ENCODE results near the gene PPT2. TPM values are rescaled to one million over a fixed set of nuclear protein-coding genes. Genes with fewer than 3 reads are reported as not detected.

Gene PPT2, protein sequence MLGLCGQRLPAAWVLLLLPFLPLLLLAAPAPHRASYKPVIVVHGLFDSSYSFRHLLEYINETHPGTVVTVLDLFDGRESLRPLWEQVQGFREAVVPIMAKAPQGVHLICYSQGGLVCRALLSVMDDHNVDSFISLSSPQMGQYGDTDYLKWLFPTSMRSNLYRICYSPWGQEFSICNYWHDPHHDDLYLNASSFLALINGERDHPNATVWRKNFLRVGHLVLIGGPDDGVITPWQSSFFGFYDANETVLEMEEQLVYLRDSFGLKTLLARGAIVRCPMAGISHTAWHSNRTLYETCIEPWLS
- total RNA-seq, result 1 to 10 TPM; 8.7 to 8.9 TPM
- polyA plus RNA-seq (2013, experiment 1 of 2), result 7.8 TPM
- polyA plus RNA-seq (2013, experiment 2 of 2), result 8.8 TPM
- 1.1 to 10.3 (median 4.0) reads per million in 172 experiments for total RNA-seq

DNA sequence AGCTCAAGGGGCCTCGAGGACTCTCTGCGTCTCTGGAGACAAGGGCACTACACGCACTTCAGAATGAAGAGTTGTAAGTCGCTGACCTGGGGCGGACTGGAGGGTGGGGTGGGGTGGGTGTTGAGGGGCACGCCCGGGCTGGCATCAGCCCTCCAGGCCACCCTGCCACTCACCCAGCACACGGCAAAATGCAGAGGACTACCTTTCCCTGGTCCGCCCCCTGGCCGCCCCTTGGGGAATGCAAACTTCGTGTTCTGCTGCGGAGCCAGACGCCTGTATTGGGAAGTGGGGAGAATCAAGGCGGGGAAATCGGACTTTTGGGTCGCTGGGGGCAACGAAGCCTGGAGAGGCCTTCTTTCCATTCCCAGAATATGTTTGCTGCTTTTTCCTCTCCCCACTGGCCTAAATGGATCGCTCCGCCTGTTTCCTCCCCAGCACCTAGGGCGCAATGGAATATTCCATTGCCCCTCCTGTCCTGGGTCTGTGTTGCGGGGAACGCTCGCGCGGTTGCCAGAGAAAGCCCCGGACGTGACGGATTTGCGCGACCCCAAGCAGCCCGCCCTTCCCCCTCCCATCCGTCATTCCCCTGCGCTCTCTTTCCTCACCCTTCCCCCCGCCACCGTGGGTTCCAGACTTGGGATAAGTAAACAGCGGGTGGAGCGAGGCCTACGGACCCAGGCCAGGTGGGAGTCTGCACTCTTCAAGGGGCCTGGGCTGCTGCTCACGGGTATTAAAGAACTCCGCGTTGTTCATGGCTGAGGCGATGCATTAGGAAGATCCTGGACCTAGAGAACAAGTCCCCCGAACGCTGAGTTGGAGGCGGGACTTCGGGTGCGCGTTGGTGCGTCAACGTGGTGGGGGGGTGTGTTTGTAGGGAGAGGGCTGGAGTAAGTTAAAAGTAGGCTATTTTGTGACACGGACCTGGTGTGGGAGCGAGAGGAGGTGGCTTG lies at the start of gene PPT2:
PPT2 (plus strand) TSS at position 578 of the 950 bp plus-strand sequence. CDS start 454 bp downstream, outside the sequence.
- intact Hi-C loops (cut with DNase I, micrococcal nuclease), result loop anchor here (1.0 to 10.0 kb wide), 6 partner anchors 23 to 109 kb away; partner anchors contain the start of genes FKBPL (in 2 of the 2) and RNF5 (in 1 of the 2)
- Mint-ChIP-seq H3K27ac (peak within 1 kb of the TSS; percentile 88), H3K36me3 (ENCODE audit: low read depth) (peaks cover 27% of the 10 kb centered on the region), H3K9me3 (no peaks in the 10 kb centered on the region), H3K4me1 (ENCODE audit: low read depth) (peaks cover 65% of the 10 kb centered on the region), H3K4me3 (peak within 1 kb of the TSS; percentile 96), H3K27me3 (peaks cover 22% of the 10 kb centered on the region)
- H3K4me1 ChIP-seq (ENCODE audit: insufficient read depth, low read length), result peaks cover 57% of the 10 kb centered on the region
- ChIA-PET POLR2A (interaction anchor here (0.5 to 1.2 kb wide), 7 partner anchors 11 to 106 kb away, joined by 3 to 10 read pairs (median 5); partner anchors contain the start of genes AGPAT1, ATF6B, EGFL8 and FKBPL), CTCF (interaction anchor here (1.2 to 1.3 kb wide), 3 partner anchors 26 to 42 kb away, joined by 5 to 9 read pairs (median 8); partner anchors contain the start of gene ATF6B)
- TF ChIP-seq, protein P1, sequence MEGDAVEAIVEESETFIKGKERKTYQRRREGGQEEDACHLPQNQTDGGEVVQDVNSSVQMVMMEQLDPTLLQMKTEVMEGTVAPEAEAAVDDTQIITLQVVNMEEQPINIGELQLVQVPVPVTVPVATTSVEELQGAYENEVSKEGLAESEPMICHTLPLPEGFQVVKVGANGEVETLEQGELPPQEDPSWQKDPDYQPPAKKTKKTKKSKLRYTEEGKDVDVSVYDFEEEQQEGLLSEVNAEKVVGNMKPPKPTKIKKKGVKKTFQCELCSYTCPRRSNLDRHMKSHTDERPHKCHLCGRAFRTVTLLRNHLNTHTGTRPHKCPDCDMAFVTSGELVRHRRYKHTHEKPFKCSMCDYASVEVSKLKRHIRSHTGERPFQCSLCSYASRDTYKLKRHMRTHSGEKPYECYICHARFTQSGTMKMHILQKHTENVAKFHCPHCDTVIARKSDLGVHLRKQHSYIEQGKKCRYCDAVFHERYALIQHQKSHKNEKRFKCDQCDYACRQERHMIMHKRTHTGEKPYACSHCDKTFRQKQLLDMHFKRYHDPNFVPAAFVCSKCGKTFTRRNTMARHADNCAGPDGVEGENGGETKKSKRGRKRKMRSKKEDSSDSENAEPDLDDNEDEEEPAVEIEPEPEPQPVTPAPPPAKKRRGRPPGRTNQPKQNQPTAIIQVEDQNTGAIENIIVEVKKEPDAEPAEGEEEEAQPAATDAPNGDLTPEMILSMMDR (IDR thresholded peaks at IDR 0.05), result no peak
- peak within 1 kb of the TSS; percentile 51 to 67 for H3K27ac ChIP-seq (ENCODE audit: low read depth in 1 of 2, low read length in 2 of 2)
- peaks cover 4 to 14% of the 10 kb centered on the region in 2 experiments for H3K27me3 ChIP-seq (ENCODE audit: control insufficient read depth in 1 of 2, insufficient read depth in 2 of 2, low read length in 2 of 2)
- peaks cover 0 to 4% of the 10 kb centered on the region in 2 experiments for H3K9me3 ChIP-seq (ENCODE audit: control insufficient read depth in 1 of 2, insufficient read depth in 1 of 2, low read length in 2 of 2)
- DNase-seq, result peak; percentile 38 to 88 (median 64)
- peak within 1 kb of the TSS; percentile 80 for H3K4me3 ChIP-seq (ENCODE audit: low read length)
- ATAC-seq (ENCODE audit: poor library complexity), result peak; percentile 67
- H3K36me3 ChIP-seq (ENCODE audit: insufficient read depth, low read length), result peaks cover 13% of the 10 kb centered on the region

DNA sequence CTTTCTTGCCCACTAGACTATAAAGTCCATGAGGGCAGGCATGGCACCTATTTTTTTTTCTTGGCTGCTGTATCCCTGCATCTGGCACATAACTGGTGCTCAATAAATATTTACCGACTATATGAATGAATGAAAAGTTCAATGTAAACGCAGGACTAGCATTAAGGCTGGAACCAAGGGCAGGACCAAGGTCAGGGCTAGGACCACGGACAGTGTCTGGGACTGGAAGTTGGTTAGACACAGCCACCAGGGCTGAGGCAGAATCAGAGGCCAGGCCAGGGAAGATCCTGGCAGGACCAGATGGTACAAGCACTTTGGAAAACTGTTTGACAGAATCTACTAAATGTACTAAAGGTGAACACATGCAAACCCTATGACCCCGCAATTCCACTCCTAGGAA lies 48.5 kb upstream of the PPT2 start:
- Histone ChIP-seq H3K27me3 (ENCODE audit: control insufficient read depth in 1 of 2, insufficient read depth in 2 of 2, low read length in 2 of 2) (peaks cover 5% of the 10 kb centered on the region in 2 experiments), H3K9me3 (ENCODE audit: control insufficient read depth in 1 of 2, insufficient read depth in 1 of 2, low read length in 2 of 2) (peaks cover 0 to 3% of the 10 kb centered on the region in 2 experiments), H3K4me3 (ENCODE audit: low read length) (no peak overlapping the region), H3K27ac (ENCODE audit: low read depth in 1 of 2, low read length in 2 of 2) (no peak overlapping the region), H3K4me1 (ENCODE audit: insufficient read depth, low read length) (peaks cover 21% of the 10 kb centered on the region), H3K36me3 (ENCODE audit: insufficient read depth, low read length) (no peaks in the 10 kb centered on the region)
- CTCF ChIA-PET, result no interaction called here
- Mint-ChIP-seq H3K4me3 (no peak overlapping the region), H3K27ac (no peak overlapping the region), H3K27me3 (peaks cover 33% of the 10 kb centered on the region), H3K9me3 (no peaks in the 10 kb centered on the region), H3K4me1 (ENCODE audit: low read depth) (peaks cover 24% of the 10 kb centered on the region), H3K36me3 (ENCODE audit: low read depth) (no peaks in the 10 kb centered on the region)
- TF ChIP-seq, protein P1 (IDR thresholded peaks at IDR 0.05), result no peak
- intact Hi-C loops (cut with DNase I, micrococcal nuclease), result no loop called here
- POLR2A ChIA-PET, result no interaction called here
- DNase-seq (no peak), ATAC-seq (ENCODE audit: poor library complexity) (no peak)

DNA sequence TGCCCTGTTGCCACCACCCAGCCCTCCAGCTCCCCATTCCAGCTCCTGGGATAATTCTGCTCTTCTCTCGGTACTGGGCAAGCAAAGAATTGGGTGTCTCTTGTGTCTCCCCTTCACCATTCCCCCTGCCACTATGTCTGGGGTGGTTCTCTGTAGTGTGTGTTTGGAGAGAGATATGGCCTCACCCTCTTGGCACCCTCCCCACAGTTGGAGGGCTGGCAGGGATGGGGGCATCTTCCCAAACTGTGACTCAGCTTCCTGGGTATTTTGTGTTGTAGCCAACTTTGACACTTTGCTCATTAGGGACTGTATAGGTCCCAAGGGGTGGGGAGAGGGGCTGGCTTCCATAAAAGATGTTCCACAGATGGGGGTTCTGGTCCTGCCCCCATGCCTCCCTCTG lies 46.5 kb upstream of the PPT2 start:
- H3K4me1 ChIP-seq (ENCODE audit: insufficient read depth, low read length), result peaks cover 21% of the 10 kb centered on the region
- CTCF ChIA-PET, result no interaction called here
- Mint-ChIP-seq H3K27me3 (peaks cover 26% of the 10 kb centered on the region), H3K36me3 (ENCODE audit: low read depth) (peaks cover 10% of the 10 kb centered on the region), H3K4me1 (ENCODE audit: low read depth) (peaks cover 24% of the 10 kb centered on the region), H3K9me3 (no peaks in the 10 kb centered on the region), H3K27ac (peak overlapping the region; percentile 58), H3K4me3 (no peak overlapping the region)
- H3K27me3 ChIP-seq (ENCODE audit: control insufficient read depth in 1 of 2, insufficient read depth in 2 of 2, low read length in 2 of 2), result peaks cover 5% of the 10 kb centered on the region in 2 experiments
- H3K27ac ChIP-seq (ENCODE audit: low read depth in 1 of 2, low read length in 2 of 2), result no peak overlapping the region
- no peak overlapping the region for H3K4me3 ChIP-seq (ENCODE audit: low read length)
- TF ChIP-seq, protein P1 (IDR thresholded peaks at IDR 0.05), result no peak
- POLR2A ChIA-PET, result no interaction called here
- H3K9me3 ChIP-seq (ENCODE audit: control insufficient read depth in 1 of 2, insufficient read depth in 1 of 2, low read length in 2 of 2), result peaks cover 0 to 2% of the 10 kb centered on the region in 2 experiments
- DNase-seq (no peak), ATAC-seq (ENCODE audit: poor library complexity) (no peak)
- intact Hi-C loops (cut with DNase I, micrococcal nuclease), result no loop called here
- H3K36me3 ChIP-seq (ENCODE audit: insufficient read depth, low read length), result no peaks in the 10 kb centered on the region

Measured in CD4-positive, alpha-beta T cell (primary cell).